Measurements from ENCODE around the gene MYO7A.

GRCh38 chr11:77170107-77170506, 42.1 kb downstream of the MYO7A start:
- TF ChIP-seq EZH2 (IDR thresholded peaks at IDR 0.05; ENCODE audit: borderline replicate concordance, low read depth, low read length, severe bottlenecking) (no peak), CTCF (IDR thresholded peaks at IDR 0.05; ENCODE audit: borderline replicate concordance, extremely low read depth, low read length, poor library complexity, severe bottlenecking) (no peak)

All from DND-41 (cell line).